Activated naive CD4-positive, alpha-beta T cell treated with anti-CD3 and anti-CD28 coated beads, Interleukin-2, amount 10 ng/mL, durations not matched to agents 7 days and 5 days (primary cell): Measurements from ENCODE around the gene SHISA7.

Experiments used
- CTCF ChIA-PET: fragments of 350-600 bp; sonication (Branson Sonifier 250); formaldehyde crosslinking; loops from one replicate; lab custom pipeline; 2021; ENCODE audit warnings: antibody characterized with exemption; lab: Charles Lee
- DNase-seq: peaks from one replicate; pipeline ENCODE4 v3.0.0-alpha.2; 2020
- H3K27ac Mint-ChIP-seq: one replicate; pipeline ENCODE4 v1.8.0; 2021; ENCODE audit warnings: mild to moderate bottlenecking, moderate library complexity, mixed read lengths
- H3K27me3 Mint-ChIP-seq: one replicate; pipeline ENCODE4 v1.8.0; 2021; ENCODE audit warnings: mild to moderate bottlenecking, mixed read lengths
- H3K36me3 Mint-ChIP-seq: one replicate; pipeline ENCODE4 v1.8.0; 2021; ENCODE audit warnings: mixed read lengths
- H3K4me1 Mint-ChIP-seq: one replicate; pipeline ENCODE4 v1.8.0; 2021; ENCODE audit warnings: mixed read lengths
- H3K4me3 Mint-ChIP-seq: one replicate; pipeline ENCODE4 v1.8.0; 2021; ENCODE audit warnings: mild to moderate bottlenecking, moderate library complexity, mixed read lengths
- H3K9me3 Mint-ChIP-seq: one replicate; pipeline ENCODE4 v1.8.0; 2021; ENCODE audit warnings: mixed read lengths

Gene SHISA7

GRCh38 chr19:55384131-55384919 is 58.8 kb downstream of the SHISA7 start, which contains the start of gene TMEM238:
Gene TMEM238 (minus strand): TSS chr19:55384292. CDS start chr19:55384259, 33 bp downstream.
- Mint-ChIP-seq H3K27me3 (no peaks in the 10 kb centered on the region), H3K9me3 (no peaks in the 10 kb centered on the region), H3K4me3 (peak within 1 kb of the TSS; percentile 97), H3K4me1 (peaks cover 63% of the 10 kb centered on the region), H3K36me3 (peaks cover 50% of the 10 kb centered on the region), H3K27ac (peak within 1 kb of the TSS; percentile 97)
- CTCF ChIA-PET: interaction anchor here (0.9 to 3.1 kb wide), 8 partner anchors 24 to 130 kb away, joined by 3 to 25 read pairs (median 4); partner anchors contain the start of gene KMT5C
- peak; percentile 64 for DNase-seq

GRCh38 chr19:55383279-55384130 is 59.6 kb downstream of the SHISA7 start:
- CTCF ChIA-PET: interaction anchor here (0.5 to 3.1 kb wide), 8 partner anchors 25 to 176 kb away, joined by 3 to 25 read pairs (median 4); partner anchors contain the start of gene KMT5C
- H3K36me3 Mint-ChIP-seq: peaks cover 45% of the 10 kb centered on the region
- H3K27ac Mint-ChIP-seq: peak overlapping the region; percentile 93
- peak; percentile 67 for DNase-seq
- no peaks in the 10 kb centered on the region for H3K9me3 Mint-ChIP-seq
- H3K27me3 Mint-ChIP-seq: no peaks in the 10 kb centered on the region
- peak overlapping the region; percentile 90 for H3K4me3 Mint-ChIP-seq
- peaks cover 55% of the 10 kb centered on the region for H3K4me1 Mint-ChIP-seq

DNA sequence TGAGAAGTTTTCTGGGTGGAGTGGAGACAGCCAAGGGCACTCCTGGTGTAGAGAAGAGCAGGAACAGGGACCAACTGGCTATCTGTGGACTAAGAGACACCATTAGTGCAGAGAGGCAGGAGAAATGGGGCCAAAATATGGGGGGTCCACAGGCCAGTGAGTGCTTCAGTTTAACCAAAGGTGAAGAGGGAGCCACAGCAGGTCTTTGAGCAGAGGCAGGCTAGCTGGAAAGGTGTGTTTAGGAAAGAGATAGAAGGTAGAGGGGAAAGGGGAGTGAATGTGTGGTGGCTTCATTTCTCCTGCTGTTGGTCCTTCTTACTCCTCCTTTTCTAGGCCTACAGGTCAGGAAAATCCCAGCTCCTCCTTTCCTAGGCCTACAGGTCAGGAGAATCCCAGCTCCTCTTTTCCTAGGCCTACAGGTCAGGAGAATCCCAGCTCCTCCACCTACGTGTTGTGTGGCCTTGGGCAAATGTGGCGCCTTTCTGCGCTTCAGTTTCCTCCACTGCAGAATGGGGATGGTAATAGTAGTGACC is 60.5 kb downstream of the SHISA7 start:
- Mint-ChIP-seq H3K9me3 (no peaks in the 10 kb centered on the region), H3K4me3 (peak overlapping the region; percentile 90), H3K27ac (peak overlapping the region; percentile 93), H3K27me3 (peaks cover 4% of the 10 kb centered on the region), H3K4me1 (peaks cover 46% of the 10 kb centered on the region), H3K36me3 (peaks cover 36% of the 10 kb centered on the region)
- CTCF ChIA-PET: interaction anchor here (2.7 to 3.1 kb wide), 2 partner anchors 81 to 91 kb away, joined by 13 to 25 read pairs; no protein-coding TSS in a partner anchor
- no peak for DNase-seq

DNA sequence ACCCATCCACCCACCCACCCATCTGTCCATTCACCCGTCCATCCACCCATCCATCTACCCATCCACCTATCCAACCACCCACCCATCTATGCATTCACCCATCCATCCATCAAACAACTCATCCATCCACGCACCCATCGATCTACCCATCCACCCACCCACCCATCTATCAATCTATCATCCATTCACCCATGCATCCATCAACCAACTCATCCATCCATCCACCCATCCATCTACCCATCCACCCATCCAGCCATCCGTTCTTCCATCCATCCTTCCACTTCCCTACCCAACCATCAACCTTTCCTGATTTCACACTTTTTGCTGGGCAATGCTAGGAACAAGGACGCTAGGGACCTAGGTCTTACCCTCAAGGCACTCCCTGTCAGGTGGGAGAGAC is 61.1 kb downstream of the SHISA7 start:
- CTCF ChIA-PET: no interaction called here

GRCh38 chr19:55379174-55379573 is 63.9 kb downstream of the SHISA7 start:
- no peak for DNase-seq
- no peaks in the 10 kb centered on the region for H3K9me3 Mint-ChIP-seq
- H3K4me1 Mint-ChIP-seq: peaks cover 22% of the 10 kb centered on the region
- no peak overlapping the region for H3K27ac Mint-ChIP-seq
- H3K27me3 Mint-ChIP-seq: peaks cover 36% of the 10 kb centered on the region
- no peak overlapping the region for H3K4me3 Mint-ChIP-seq
- peaks cover 16% of the 10 kb centered on the region for H3K36me3 Mint-ChIP-seq
- CTCF ChIA-PET: no interaction called here

More for the DNA sequence above, 61.1 kb downstream of the SHISA7 start:
- Mint-ChIP-seq H3K4me1 (peaks cover 40% of the 10 kb centered on the region), H3K36me3 (peaks cover 30% of the 10 kb centered on the region), H3K27ac (peak overlapping the region; percentile 30), H3K27me3 (peaks cover 10% of the 10 kb centered on the region), H3K4me3 (peak overlapping the region; percentile 90), H3K9me3 (no peaks in the 10 kb centered on the region)
- no peak for DNase-seq
